Adipose tissue (tissue), 3 donors: Measurements from ENCODE around the gene MLEC. TPM values are rescaled to one million over a fixed set of nuclear protein-coding genes. Genes with fewer than 3 reads are reported as not detected.

Source experiments
- H3K27ac ChIP-seq: one replicate; pipeline ENCODE4 v1.5.1; 2013; ENCODE audit warnings: low read depth, low read length
- WGBS, 3 donors: extraction: QIAGEN DNeasy Blood & Tissue Kit; methylation state at CpG; one replicate each; pipeline ENCODE4 v1.1.7; 2013; 5-methylcytosine and 5-hydroxymethylcytosine counted together
- polyA plus RNA-seq, 3 donors: library from polyadenylated mRNA; stranded (reverse); fragments of 200-250 nt; gene quantifications; one replicate each; pipeline ENCODE4 v1.2.3, GENCODE V29; 2013
- donor health status: healthy with polysubstance abuse.
- donor health status: Bipolar disorder and iron deficiency.
- donor health status: healthy.

MLEC gene
- polyA plus RNA-seq, 3 donors = 44.0 to 54.8 (median 45.1) TPM

DNA sequence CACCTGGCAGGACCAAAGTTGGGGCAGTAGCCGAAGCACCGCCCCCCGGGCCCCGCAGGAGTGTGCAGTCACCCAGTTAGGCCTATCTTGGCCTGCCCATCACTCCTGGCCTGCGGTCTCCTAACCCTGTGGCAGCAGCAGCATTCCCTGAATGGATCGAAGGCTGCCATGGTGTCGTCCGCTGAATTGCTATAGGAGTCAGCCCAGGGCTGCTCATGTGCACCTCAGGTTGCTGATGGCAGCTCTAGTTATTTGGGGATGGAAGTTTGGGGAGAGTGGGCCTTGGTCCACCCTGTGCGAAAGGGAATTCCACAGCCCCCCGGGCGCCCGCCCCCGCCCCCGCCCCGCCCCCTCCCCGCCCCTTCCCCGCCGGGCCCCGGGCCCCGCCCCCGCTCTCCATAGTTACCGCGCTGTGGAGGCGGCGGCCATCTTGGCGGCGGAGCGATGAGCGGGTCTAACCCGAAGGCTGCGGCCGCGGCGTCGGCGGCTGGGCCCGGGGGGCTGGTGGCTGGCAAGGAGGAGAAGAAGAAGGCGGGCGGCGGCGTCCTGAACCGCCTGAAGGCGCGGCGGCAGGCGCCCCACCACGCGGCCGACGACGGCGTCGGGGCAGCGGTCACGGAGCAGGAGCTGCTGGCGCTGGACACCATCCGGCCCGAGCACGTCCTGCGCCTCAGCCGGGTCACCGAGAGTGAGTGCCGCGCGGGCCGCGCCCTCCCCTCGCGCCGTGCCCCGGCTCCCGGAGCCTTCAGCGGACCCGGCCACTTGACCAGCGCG, 23.3 kb downstream of the MLEC start, which contains the start of gene UNC119B:
Gene UNC119B, plus strand, starts transcription at position 428 of the 774 bp plus-strand sequence. Its CDS starts 17 bp downstream, at position 445.
- no peak within 1 kb of the TSS for H3K27ac ChIP-seq
- WGBS, 3 donors = 0 to 1% (median 0%) methylated on average over 29 to 72 of the region's 76 CpGs

DNA sequence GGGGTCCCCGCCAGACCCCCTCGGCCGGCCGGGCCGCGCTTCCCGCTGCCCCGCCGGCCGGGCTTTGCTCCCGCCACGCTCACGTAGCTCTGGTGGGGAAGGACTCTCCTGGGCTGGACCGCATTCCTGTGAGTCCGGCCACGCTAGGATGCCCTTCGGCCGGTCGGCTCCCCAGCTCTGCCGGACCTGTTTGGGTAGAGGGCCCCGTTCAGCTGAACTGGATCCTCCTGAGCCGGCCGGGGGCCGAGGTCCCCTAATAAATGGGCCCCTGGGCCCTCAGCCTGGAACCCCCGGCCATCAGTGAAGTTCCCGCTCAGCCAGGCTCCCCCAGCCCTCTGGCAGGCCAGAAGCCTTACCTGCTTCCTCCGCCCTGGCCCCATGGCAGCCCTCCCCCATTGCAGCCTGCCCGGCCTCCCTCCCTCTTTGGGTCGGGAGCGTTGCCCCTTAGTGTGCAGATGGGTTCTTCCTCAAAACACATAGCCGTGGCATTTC, 23.9 kb downstream of the MLEC start:
- 0% methylated on average over 19 to 31 of the region's 31 CpGs for WGBS, 3 donors
- no peak overlapping the region for H3K27ac ChIP-seq

DNA sequence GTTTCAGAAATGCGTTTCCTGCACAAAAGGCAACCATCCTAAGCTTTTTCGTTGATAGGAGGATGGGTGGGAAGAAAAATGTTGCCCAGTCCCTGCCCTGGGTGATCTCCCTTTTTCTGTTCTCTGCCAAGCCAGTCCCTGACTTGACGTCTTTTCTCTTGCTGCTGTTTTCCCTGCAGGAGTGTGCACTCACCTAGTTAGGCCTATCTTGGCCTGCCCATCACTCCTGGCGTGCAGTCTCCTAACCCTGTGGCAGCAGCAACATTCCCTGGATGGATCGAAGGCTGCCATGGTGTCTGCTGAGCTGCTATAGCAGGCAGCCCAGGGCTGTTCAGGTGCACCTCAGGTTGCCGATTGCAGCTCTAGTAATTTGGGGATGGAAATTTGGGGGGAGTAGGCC, 24.5 kb downstream of the MLEC start:
- H3K27ac ChIP-seq = no peak overlapping the region
- 32 to 35% (median 34%) methylated on average over 6 of the region's 6 CpGs for WGBS, 3 donors

DNA sequence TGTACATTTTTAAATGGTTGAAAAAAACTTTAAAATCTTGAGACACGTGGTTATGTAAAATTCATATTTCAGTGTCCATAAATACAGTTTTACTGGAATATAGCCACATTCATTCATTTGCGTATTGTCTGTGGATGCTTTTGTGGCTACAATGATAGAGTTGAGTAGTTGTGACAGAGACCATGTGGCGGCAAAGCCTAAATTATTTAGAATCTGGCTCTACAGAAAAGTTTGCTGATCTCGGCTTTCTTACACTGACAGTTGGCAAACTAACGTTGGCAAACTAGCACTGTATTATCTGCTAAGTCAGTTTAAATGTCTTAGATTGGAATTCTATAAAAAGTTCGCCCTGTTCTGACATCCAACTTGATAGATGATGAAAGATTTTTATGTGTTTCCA, 25.7 kb downstream of the MLEC start:
- no peak overlapping the region for H3K27ac ChIP-seq
- 58 to 71% (median 64%) methylated on average over 6 of the region's 6 CpGs for WGBS, 3 donors

DNA sequence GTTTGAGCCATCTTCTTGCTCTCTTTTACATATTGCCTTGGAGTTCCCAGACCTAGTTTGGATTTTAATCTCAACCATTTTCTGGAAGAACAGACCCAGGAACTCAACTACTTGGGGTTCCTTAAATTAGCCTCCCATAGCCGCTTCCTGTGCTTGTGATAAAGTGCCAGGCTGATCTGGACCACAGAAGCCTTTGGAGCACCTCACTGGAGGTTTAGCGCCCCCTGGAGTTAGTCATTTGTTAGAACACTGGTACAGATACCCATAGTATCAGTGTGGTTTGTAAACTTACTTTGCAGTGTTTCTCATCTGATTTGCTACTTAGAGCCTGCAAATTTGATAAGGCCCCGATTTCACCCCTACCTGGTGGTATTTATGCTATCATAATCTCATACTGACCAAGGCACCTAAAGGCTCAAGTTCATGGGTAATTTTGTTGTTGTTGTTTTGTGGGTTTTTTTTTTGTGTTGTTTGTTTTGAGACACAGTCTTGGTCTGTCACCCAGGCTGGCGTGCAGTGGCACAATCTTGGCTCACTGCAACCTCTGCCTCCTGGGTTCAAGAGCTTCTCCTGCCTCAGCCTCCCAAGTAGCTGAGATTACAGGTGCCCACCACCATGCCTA, 27.0 kb downstream of the MLEC start:
- H3K27ac ChIP-seq = no peak overlapping the region
- 19 to 23% (median 21%) methylated on average over 4 of the region's 4 CpGs for WGBS, 3 donors

DNA sequence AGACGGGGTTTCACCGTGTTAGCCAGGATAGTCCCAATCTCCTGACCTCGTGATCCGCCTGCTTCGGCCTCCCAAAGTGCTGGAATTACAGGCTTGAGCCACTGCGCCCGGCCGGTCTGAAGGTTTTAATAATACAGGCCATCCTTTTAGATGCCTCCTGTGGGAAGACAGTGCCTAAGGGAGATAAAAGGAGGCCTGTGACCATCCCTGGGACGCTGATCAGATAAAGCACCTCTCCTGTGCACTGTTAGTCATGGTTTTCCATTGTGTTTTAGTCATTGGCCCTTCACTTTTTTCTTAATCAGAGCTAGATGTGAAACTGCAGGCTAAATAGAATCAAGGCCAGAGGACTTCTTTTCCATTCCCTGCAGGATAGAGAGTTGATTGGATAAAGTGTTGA, 31.1 kb downstream of the MLEC start:
- H3K27ac ChIP-seq = no peak overlapping the region
- 91 to 98% (median 96%) methylated on average over 9 of the region's 9 CpGs for WGBS, 3 donors

DNA sequence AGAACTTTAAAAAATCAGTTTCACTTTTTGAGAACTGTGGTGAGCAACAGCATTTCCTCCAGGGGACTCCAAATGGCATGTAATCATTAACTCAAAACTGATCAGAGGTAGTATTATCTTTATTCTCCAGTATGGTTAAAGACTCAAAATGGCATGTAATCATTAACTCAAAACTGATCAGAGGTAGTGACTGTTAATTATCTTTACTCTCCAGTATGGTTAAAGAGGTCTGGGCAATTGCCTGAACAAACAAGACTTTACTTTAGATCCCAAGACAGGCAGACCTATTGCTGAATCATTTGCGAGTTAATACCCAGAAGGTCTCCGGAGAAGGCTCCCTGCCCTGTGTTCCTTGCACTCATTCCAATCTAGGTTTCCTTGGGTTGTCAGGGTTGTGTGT, 32.1 kb downstream of the MLEC start:
- no peak overlapping the region for H3K27ac ChIP-seq
- 31 to 83% (median 79%) methylated on average over 2 of the region's 2 CpGs for WGBS, 3 donors

GRCh38 chr12:120719496-120720233, 32.7 kb downstream of the MLEC start:
- no peak overlapping the region for H3K27ac ChIP-seq
- WGBS, 3 donors = 53 to 74% (median 56%) methylated on average over 11 of the region's 11 CpGs

DNA sequence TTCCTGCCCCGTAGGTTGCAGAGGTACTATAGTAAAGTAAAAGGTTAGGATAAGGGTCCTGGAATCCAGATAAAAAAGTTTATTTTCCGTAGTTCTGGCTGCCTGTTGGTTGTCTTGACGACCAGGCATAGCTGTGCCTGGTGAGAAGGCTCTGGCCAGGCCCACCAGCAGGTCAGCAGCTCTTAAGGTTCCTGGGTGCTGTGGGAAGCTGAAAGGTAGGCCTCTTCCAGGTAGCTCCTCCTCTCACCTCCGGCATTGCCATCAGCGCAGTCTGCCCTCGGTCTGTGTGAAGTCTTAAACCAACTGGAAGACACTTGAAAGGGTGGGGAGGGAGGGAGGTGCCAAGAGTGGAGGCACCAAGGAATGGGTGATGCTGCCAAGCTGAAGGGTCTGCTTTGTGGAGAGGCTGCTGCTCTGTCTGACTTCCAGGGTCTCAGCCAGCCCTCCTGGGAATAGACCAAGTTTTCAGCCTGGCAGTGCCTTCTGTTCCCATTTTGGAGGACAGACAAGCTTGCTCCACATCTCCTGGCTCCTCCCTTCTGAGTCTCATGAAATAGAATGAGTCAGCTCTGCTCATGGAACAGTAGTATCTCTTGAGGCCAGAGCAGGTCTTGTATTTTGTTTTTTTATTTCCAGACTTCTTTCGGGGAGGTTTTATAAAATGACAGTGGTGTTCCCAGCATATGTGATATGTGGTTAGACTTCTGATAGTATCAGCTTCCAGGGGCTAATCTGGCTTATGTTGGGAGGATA, 33.5 kb downstream of the MLEC start:
- no peak overlapping the region for H3K27ac ChIP-seq
- WGBS, 3 donors = 55 to 76% (median 58%) methylated on average over 7 of the region's 7 CpGs

GRCh38 chr12:120720987-120721801, 34.2 kb downstream of the MLEC start:
- H3K27ac ChIP-seq = no peak overlapping the region
- 80 to 92% (median 83%) methylated on average over 10 of the region's 10 CpGs for WGBS, 3 donors

- WGBS, 3 donors = 77 to 88% (median 79%) methylated on average over 3 of the region's 3 CpGs
- no peak overlapping the region for H3K27ac ChIP-seq
Measured at GRCh38 chr12:120721866-120722265, 34.9 kb downstream of the MLEC start.

- 84 to 97% (median 94%) methylated on average over 2 of the region's 2 CpGs for WGBS, 3 donors
- no peak overlapping the region for H3K27ac ChIP-seq
Measured at GRCh38 chr12:120722784-120723183, 35.8 kb downstream of the MLEC start.

DNA sequence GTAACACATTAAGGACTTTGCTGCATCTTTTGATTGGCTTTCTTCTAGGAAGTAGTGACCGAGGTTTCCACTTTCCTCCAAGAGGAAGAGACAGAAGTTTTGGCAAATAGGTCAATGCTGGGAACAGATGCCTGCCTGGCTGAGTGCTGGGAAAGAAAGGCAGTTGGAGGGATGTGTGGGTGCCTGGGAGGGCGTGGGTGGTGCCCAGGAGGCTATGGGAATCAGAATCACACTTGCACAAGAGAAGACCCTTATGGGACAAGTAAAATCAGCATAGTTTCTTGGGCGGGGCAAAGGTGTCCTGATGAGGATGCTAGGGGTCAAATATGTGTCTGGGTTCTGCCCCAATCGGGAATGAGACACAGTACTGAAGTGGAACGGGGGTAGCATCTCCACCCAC, 37.8 kb downstream of the MLEC start:
- WGBS, 3 donors = 65 to 80% (median 69%) methylated on average over 5 of the region's 5 CpGs
- H3K27ac ChIP-seq = no peak overlapping the region

- WGBS, 3 donors = 24 to 29% (median 28%) methylated on average over 14 of the region's 14 CpGs
- no peak overlapping the region for H3K27ac ChIP-seq
Measured at GRCh38 chr12:120725151-120725658, 38.3 kb downstream of the MLEC start.

GRCh38 chr12:120725659-120726509, 38.9 kb downstream of the MLEC start, which contains the start of gene ACADS:
Gene ACADS (plus strand): TSS chr12:120725826. CDS start chr12:120725886, 60 bp downstream.
- 3 to 5% (median 4%) methylated on average over 65 to 66 of the region's 66 CpGs for WGBS, 3 donors
- H3K27ac ChIP-seq = no peak within 1 kb of the TSS

DNA sequence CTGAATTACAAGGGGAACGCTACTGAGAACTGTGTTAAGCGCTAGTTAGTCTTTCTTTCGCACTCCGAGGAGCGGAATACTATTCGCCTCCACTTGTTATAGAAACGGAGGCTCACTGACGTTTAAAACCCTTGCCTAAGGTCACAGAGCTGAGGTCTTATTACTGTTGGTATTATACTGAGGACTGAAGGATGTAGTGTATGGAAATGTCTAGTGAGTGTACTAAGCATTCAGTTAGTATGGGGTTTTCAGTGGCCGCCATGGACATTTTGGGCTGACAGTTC, 39.5 kb downstream of the MLEC start:
- no peak overlapping the region for H3K27ac ChIP-seq
- 70 to 87% (median 81%) methylated on average over 9 of the region's 9 CpGs for WGBS, 3 donors

DNA sequence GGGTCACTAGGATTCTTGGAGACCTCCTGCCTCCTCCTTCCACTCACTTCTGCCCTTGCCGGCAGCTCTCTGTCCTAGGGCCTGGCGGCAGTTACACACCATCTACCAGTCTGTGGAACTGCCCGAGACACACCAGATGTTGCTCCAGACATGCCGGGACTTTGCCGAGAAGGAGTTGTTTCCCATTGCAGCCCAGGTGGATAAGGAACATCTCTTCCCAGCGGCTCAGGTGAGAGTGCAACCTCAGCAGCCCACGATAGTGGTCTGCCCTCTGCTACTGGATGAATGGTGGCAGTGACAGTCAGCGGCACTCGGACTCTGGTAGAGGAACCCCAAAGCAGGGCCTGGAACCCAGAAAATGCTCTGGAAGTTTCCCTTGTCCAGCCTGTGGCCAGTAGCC, 40.0 kb downstream of the MLEC start:
- H3K27ac ChIP-seq = no peak overlapping the region
- WGBS, 3 donors = 63 to 93% (median 92%) methylated on average over 9 of the region's 9 CpGs
